CD4-positive, alpha-beta T cell treated with Interleukin-4 for 4 hours (primary cell): ENCODE results near the gene SORBS2.

Experiments
- DNase-seq: peaks from one replicate; pipeline ENCODE4 v3.0.0-alpha.2; 2020

SORBS2 gene

GRCh38 chr4:185797596-185798338, 14.2 kb downstream of the SORBS2 start:
- no peak for DNase-seq

- DNase-seq, result no peak
Measured at GRCh38 chr4:185797018-185797417, 15.0 kb downstream of the SORBS2 start.

GRCh38 chr4:185796176-185796575, 15.8 kb downstream of the SORBS2 start:
- DNase-seq, result no peak

GRCh38 chr4:185794637-185795036, 17.4 kb downstream of the SORBS2 start:
- no peak for DNase-seq

GRCh38 chr4:185793716-185794115, 18.3 kb downstream of the SORBS2 start:
- DNase-seq, result no peak

- no peak for DNase-seq
Measured at GRCh38 chr4:185793116-185793485, 18.9 kb downstream of the SORBS2 start.

- DNase-seq, result no peak
Measured at GRCh38 chr4:185792384-185793115, 19.4 kb downstream of the SORBS2 start.

- DNase-seq, result no peak
Measured at GRCh38 chr4:185787926-185788679, 23.9 kb downstream of the SORBS2 start.

GRCh38 chr4:185786422-185786821, 25.6 kb downstream of the SORBS2 start:
- no peak for DNase-seq

GRCh38 chr4:185783574-185783973, 28.4 kb downstream of the SORBS2 start:
- DNase-seq, result no peak

GRCh38 chr4:185782523-185782922, 29.5 kb downstream of the SORBS2 start:
- DNase-seq, result no peak

GRCh38 chr4:185781555-185782215, 30.3 kb downstream of the SORBS2 start:
- no peak for DNase-seq

- no peak for DNase-seq
Measured at GRCh38 chr4:185780472-185780871, 31.5 kb downstream of the SORBS2 start.

- no peak for DNase-seq
Measured at GRCh38 chr4:185779517-185779916, 32.5 kb downstream of the SORBS2 start.

GRCh38 chr4:185778307-185778706, 33.7 kb downstream of the SORBS2 start:
- DNase-seq, result no peak

GRCh38 chr4:185775792-185776555, 36.0 kb downstream of the SORBS2 start:
- DNase-seq, result no peak

GRCh38 chr4:185774845-185775680, 36.9 kb downstream of the SORBS2 start:
- DNase-seq, result no peak

- no peak for DNase-seq
Measured at GRCh38 chr4:185774131-185774653, 37.8 kb downstream of the SORBS2 start.

GRCh38 chr4:185773419-185773818, 38.6 kb downstream of the SORBS2 start:
- no peak for DNase-seq

GRCh38 chr4:185772391-185773093, 39.5 kb downstream of the SORBS2 start:
- DNase-seq, result no peak
